Fibroblast of peridontal ligament (primary cell): ENCODE data around the gene ABCA7.

Experiments
- DNase-seq: peaks from one replicate; pipeline ENCODE4 v3.0.0-alpha.2; 2010; ENCODE audit errors: extremely low read depth

Gene ABCA7

GRCh38 chr19:1070931-1071791 lies 31.3 kb downstream of the ABCA7 start:
- no peak for DNase-seq

- no peak for DNase-seq
Measured at GRCh38 chr19:1072371-1073015, 32.6 kb downstream of the ABCA7 start.

GRCh38 chr19:1073063-1073955 lies 33.4 kb downstream of the ABCA7 start:
- DNase-seq, result no peak

GRCh38 chr19:1073956-1074517 lies 34.1 kb downstream of the ABCA7 start:
- DNase-seq, result no peak

GRCh38 chr19:1074544-1075283 lies 34.8 kb downstream of the ABCA7 start:
- DNase-seq, result no peak

- no peak for DNase-seq
Measured at GRCh38 chr19:1076046-1076386, 36.1 kb downstream of the ABCA7 start.

- peak; percentile 36 for DNase-seq
Measured at GRCh38 chr19:1076951-1077350, 37.0 kb downstream of the ABCA7 start.

- no peak for DNase-seq
Measured at GRCh38 chr19:1079566-1080111, 39.7 kb downstream of the ABCA7 start.

GRCh38 chr19:1080360-1081161 lies 40.7 kb downstream of the ABCA7 start:
- DNase-seq, result no peak

- DNase-seq, result no peak
Measured at GRCh38 chr19:1081301-1082164, 41.6 kb downstream of the ABCA7 start.

GRCh38 chr19:1082165-1082927 lies 42.4 kb downstream of the ABCA7 start:
- DNase-seq, result no peak

- DNase-seq, result no peak
Measured at GRCh38 chr19:1082928-1083816, 43.3 kb downstream of the ABCA7 start.

- no peak for DNase-seq
Measured at GRCh38 chr19:1084024-1084868, 44.3 kb downstream of the ABCA7 start.

GRCh38 chr19:1085053-1085658 lies 45.2 kb downstream of the ABCA7 start:
- no peak for DNase-seq

- no peak for DNase-seq
Measured at GRCh38 chr19:1085676-1086442, 46.0 kb downstream of the ABCA7 start.
